T-cell (primary cell): ENCODE data around the gene STXBP3. TPM values are rescaled to one million over a fixed set of nuclear protein-coding genes. Genes with fewer than 3 reads are reported as not detected.

Source experiments
- ATAC-seq, 4 experiments: fragments of 200-7000 bp in 3 of 4; fragments of 150-1000 bp in 1 of 4; cut with Tn5 transposase; replicated peaks in 1 of 4; 1 replicate in 3 of 4; 2 replicates in 1 of 4; pipeline ENCODE4 v1.10.0; 2021; ENCODE audit warnings: moderate library complexity in 3 of 4, mild to moderate bottlenecking in 2 of 4, moderate number of reproducible peaks in 1 of 4
- CTCF ChIA-PET, 2 donors: fragments of 300-600 bp; sonication (Branson Sonifier 250); formaldehyde crosslinking; loops; one replicate each; lab custom pipeline; 2022; ENCODE audit warnings: antibody characterized with exemption in 2 of 2; lab: Charles Lee
- POLR2A ChIA-PET, 2 donors: fragments of 300-600 bp; sonication (Branson Sonifier 250); formaldehyde crosslinking; loops; one replicate each; lab custom pipeline; 2022; ENCODE audit warnings: antibody characterized with exemption in 2 of 2; lab: Charles Lee
- DNase-seq, 35 experiments: peaks; one replicate each; pipeline versions ENCODE4 v3.0.0 to v3.0.0-alpha.2; 2013 to 2023
- H3K27ac ChIP-seq: one replicate; pipeline ENCODE4 v1.5.1; 2013; ENCODE audit warnings: low read length
- H3K27me3 ChIP-seq, 2 experiments: replicated peaks in 1 of 2; 1 replicate in 1 of 2; 2 replicates in 1 of 2; pipeline versions ENCODE4 v1.6.1 to v1.7.0; 2013; ENCODE audit warnings: low read length in 1 of 2, mixed read lengths in 1 of 2; ENCODE audit not compliant: control insufficient read depth in 2 of 2, insufficient read depth in 2 of 2; ENCODE audit errors: extremely low read depth in 1 of 2
- H3K36me3 ChIP-seq, 2 donors: 1 replicate in 1 of 2; 2 replicates in 1 of 2; pipeline versions ENCODE4 v1.6.1 to v1.7.0; 2013; ENCODE audit warnings: low read length in 1 of 2; ENCODE audit not compliant: control insufficient read depth in 2 of 2, insufficient read depth in 1 of 2; ENCODE audit errors: extremely low read depth in 1 of 2
- H3K4me1 ChIP-seq, 2 experiments: 1 replicate in 1 of 2; 2 replicates in 1 of 2; pipeline versions ENCODE4 v1.6.1 to v1.7.0; 2013; ENCODE audit warnings: low read length in 2 of 2, mixed read lengths in 1 of 2; ENCODE audit not compliant: insufficient read depth in 2 of 2, control insufficient read depth in 1 of 2; ENCODE audit errors: extremely low read depth in 1 of 2
- H3K4me3 ChIP-seq, 2 donors: 1 replicate in 1 of 2; 2 replicates in 1 of 2; pipeline versions ENCODE4 v1.5.1 to v1.7.0; 2013; ENCODE audit warnings: mild to moderate bottlenecking in 2 of 2, low read length in 1 of 2, moderate library complexity in 1 of 2; ENCODE audit not compliant: control insufficient read depth in 1 of 2; ENCODE audit errors: extremely low read depth in 1 of 2
- H3K9me3 ChIP-seq: 2 replicates; pipeline ENCODE4 v1.7.0; 2013
- H3K27ac Mint-ChIP-seq, 2 donors: one replicate each; pipeline ENCODE4 v1.8.0; 2020 to 2021; ENCODE audit warnings: mild to moderate bottlenecking in 2 of 2, mixed read lengths in 2 of 2
- H3K27me3 Mint-ChIP-seq, 2 donors: one replicate each; pipeline ENCODE4 v1.8.0; 2021 to 2022; ENCODE audit warnings: mixed read lengths in 2 of 2
- H3K36me3 Mint-ChIP-seq: one replicate; pipeline ENCODE4 v1.8.0; 2021; ENCODE audit warnings: mixed read lengths
- H3K4me1 Mint-ChIP-seq, 3 donors: one replicate each; pipeline ENCODE4 v1.8.0; 2020 to 2022; ENCODE audit warnings: mixed read lengths in 3 of 3, mild to moderate bottlenecking in 1 of 3
- H3K4me3 Mint-ChIP-seq, 3 donors: one replicate each; pipeline ENCODE4 v1.8.0; 2020 to 2022; ENCODE audit warnings: mild to moderate bottlenecking in 3 of 3, mixed read lengths in 3 of 3, moderate library complexity in 3 of 3
- H3K9me3 Mint-ChIP-seq, 3 donors: one replicate each; pipeline ENCODE4 v1.8.0; 2020 to 2022; ENCODE audit warnings: mixed read lengths in 3 of 3
- WGBS: methylation state at CpG from one replicate; pipeline ENCODE4 v1.1.5; 2013; ENCODE audit warnings: missing lambda C conversion rate; ENCODE audit not compliant: insufficient coverage; 5-methylcytosine and 5-hydroxymethylcytosine counted together
- total RNA-seq, 35 experiments: library from RNA in 6 of 35; stranded (reverse) in 6 of 35; fragments of 120-200 nt in 1 of 35; gene quantifications; one replicate each; pipeline versions ENCODE4 v1.2.1 to v1.2.4 and lab custom pipeline; 2013 to 2026

The STXBP3 gene
- total RNA-seq, 5 donors from 2014 or later (not counting 1 experiment from before 2014, with no cell fraction given) = 52.8 to 66.2 (median 59.9) TPM

GRCh38 chr1:108704496-108704895 is 42.0 kb upstream of the STXBP3 start:
- Histone ChIP-seq H3K4me1 (peaks cover 13 to 33% of the 10 kb centered on the region in 2 experiments), H3K4me3 (no peak overlapping the region), H3K36me3 (peaks cover 0 to 25% of the 10 kb centered on the region in 2 donors), H3K27ac (peak overlapping the region; percentile 86), H3K9me3 (no peaks in the 10 kb centered on the region), H3K27me3 (no peaks in the 10 kb centered on the region)
- Mint-ChIP-seq H3K36me3 (peaks cover 18% of the 10 kb centered on the region), H3K4me3 (peak overlapping the region in 1 of 3 donors; percentile 54), H3K9me3 (no peaks in the 10 kb centered on the region), H3K27me3 (no peaks in the 10 kb centered on the region), H3K27ac (peak overlapping the region; percentile 88 to 93), H3K4me1 (peaks cover 40 to 77% (median 62%) of the 10 kb centered on the region in 3 donors)
- WGBS = no CpG with 5 or more reads among the region's 2 CpGs
- no peak for ATAC-seq
- ChIA-PET POLR2A (interaction anchor here (0.6 to 1.7 kb wide), 4 partner anchors 10 to 23 kb away, joined by 3 to 10 read pairs (median 4); partner anchors contain the start of gene PRPF38B (in 2 of the 2)), CTCF (interaction anchor here in 1 of 2 donors (4.7 kb wide), 1 partner anchor 12 kb away, joined by 35 read pairs; the partner anchor contains the start of gene PRPF38B)
- DNase-seq = no peak

GRCh38 chr1:108706643-108707042 is 39.8 kb upstream of the STXBP3 start:
- POLR2A ChIA-PET = no interaction called here
- CTCF ChIA-PET = no interaction called here
- no CpG with 5 or more reads among the region's 3 CpGs for WGBS
- Mint-ChIP-seq H3K4me1 (peaks cover 32 to 61% (median 47%) of the 10 kb centered on the region in 3 donors), H3K27me3 (no peaks in the 10 kb centered on the region), H3K4me3 (no peak overlapping the region), H3K36me3 (peaks cover 7% of the 10 kb centered on the region), H3K9me3 (no peaks in the 10 kb centered on the region), H3K27ac (peak overlapping the region in 1 of 2 donors; percentile 48)
- Histone ChIP-seq H3K4me3 (no peak overlapping the region), H3K4me1 (peaks cover 13 to 33% of the 10 kb centered on the region in 2 experiments), H3K36me3 (peaks cover 0 to 5% of the 10 kb centered on the region in 2 donors), H3K9me3 (no peaks in the 10 kb centered on the region), H3K27me3 (no peaks in the 10 kb centered on the region), H3K27ac (no peak overlapping the region)
- ATAC-seq = no peak
- no peak for DNase-seq

- no peak overlapping the region for H3K4me3 ChIP-seq
- 95% methylated on average over 4 of the region's 7 CpGs for WGBS
- H3K27ac Mint-ChIP-seq = peak overlapping the region; percentile 24 to 55
- no peaks in the 10 kb centered on the region for H3K36me3 ChIP-seq
- H3K36me3 Mint-ChIP-seq = no peaks in the 10 kb centered on the region
- no peak overlapping the region for H3K4me3 Mint-ChIP-seq
- ATAC-seq (peak; percentile 74 to 84 (median 82)), DNase-seq (peak; percentile 29 to 79 (median 55))
- peaks cover 30 to 40% (median 32%) of the 10 kb centered on the region in 3 donors for H3K4me1 Mint-ChIP-seq
- no peaks in the 10 kb centered on the region for H3K9me3 ChIP-seq
- ChIA-PET POLR2A (interaction anchor here (0.6 to 2.9 kb wide), 3 partner anchors 12 to 293 kb away, joined by 3 to 12 read pairs (median 3); partner anchors contain the start of gene PRPF38B (in 1 of the 2)), CTCF (interaction anchor here (0.5 to 3.0 kb wide), 7 partner anchors 11 to 204 kb away, joined by 3 to 33 read pairs (median 3); partner anchors contain the start of gene PRPF38B (in 1 of the 2))
- peaks cover 0 to 6% of the 10 kb centered on the region in 2 donors for H3K27me3 Mint-ChIP-seq
- no peaks in the 10 kb centered on the region for H3K27me3 ChIP-seq
- H3K27ac ChIP-seq = no peak overlapping the region
- no peaks in the 10 kb centered on the region for H3K9me3 Mint-ChIP-seq
- H3K4me1 ChIP-seq = peaks cover 9 to 23% of the 10 kb centered on the region in 2 experiments
Measured at GRCh38 chr1:108708691-108709660, 37.5 kb upstream of the STXBP3 start.

- Mint-ChIP-seq H3K27me3 (peaks cover 3 to 10% of the 10 kb centered on the region in 2 donors), H3K27ac (no peak within 1 kb of the TSS), H3K9me3 (no peaks in the 10 kb centered on the region), H3K36me3 (no peaks in the 10 kb centered on the region), H3K4me3 (no peak within 1 kb of the TSS), H3K4me1 (peaks cover 7 to 13% (median 12%) of the 10 kb centered on the region in 3 donors)
- H3K27ac ChIP-seq = no peak within 1 kb of the TSS
- H3K27me3 ChIP-seq = no peaks in the 10 kb centered on the region
- CTCF ChIA-PET = interaction anchor here in 1 of 2 donors (2.1 kb wide), 1 partner anchor 20 kb away, joined by 7 read pairs; the partner anchor contains the start of gene PRPF38B
- no peaks in the 10 kb centered on the region for H3K9me3 ChIP-seq
- ATAC-seq = no peak
- WGBS = 100% methylated on average over 3 of the region's 9 CpGs
- no peak within 1 kb of the TSS for H3K4me3 ChIP-seq
- DNase-seq = no peak
- POLR2A ChIA-PET = no interaction called here
- peaks cover 0 to 6% of the 10 kb centered on the region in 2 experiments for H3K4me1 ChIP-seq
- H3K36me3 ChIP-seq = no peaks in the 10 kb centered on the region
Measured at GRCh38 chr1:108712606-108713150, 33.8 kb upstream of the STXBP3 start, which contains the start of gene FNDC7. FNDC7 (plus strand) TSS chr1:108712908; CDS start chr1:108712934, 26 bp downstream.

GRCh38 chr1:108715932-108716331 is 30.5 kb upstream of the STXBP3 start:
- Mint-ChIP-seq H3K4me1 (no peaks in the 10 kb centered on the region), H3K4me3 (no peak overlapping the region), H3K36me3 (no peaks in the 10 kb centered on the region), H3K9me3 (no peaks in the 10 kb centered on the region), H3K27ac (no peak overlapping the region), H3K27me3 (peaks cover 3 to 11% of the 10 kb centered on the region in 2 donors)
- no peak for DNase-seq
- Histone ChIP-seq H3K4me3 (no peak overlapping the region), H3K27ac (no peak overlapping the region), H3K36me3 (no peaks in the 10 kb centered on the region), H3K9me3 (no peaks in the 10 kb centered on the region), H3K27me3 (no peaks in the 10 kb centered on the region), H3K4me1 (no peaks in the 10 kb centered on the region)
- ATAC-seq = no peak
- ChIA-PET CTCF (no interaction called here), POLR2A (interaction anchor here in 1 of 2 donors (0.6 kb wide), 1 partner anchor 155 kb away, joined by 5 read pairs; no protein-coding TSS in a partner anchor)
- 86% methylated on average over 2 of the region's 5 CpGs for WGBS
